GM19351 (cell line): ENCODE data around the gene DENND4A.
"Not testable (repeated sequence)": the region's sequence is repeated elsewhere in the genome, so short reads cannot be mapped to it uniquely, and the experiment has no call there.

Experiments
- ATAC-seq: cut with Tn5 transposase; IDR thresholded peaks from one replicate; pipeline ENCODE4 v1.9.1; 2021; ENCODE audit warnings: mild to moderate bottlenecking, moderate library complexity; ENCODE audit not compliant: unreplicated experiment

The DENND4A gene

GRCh38 chr15:65639509-65639908, 152.6 kb downstream of the DENND4A start:
- ATAC-seq: no peak

GRCh38 chr15:65638681-65639089, 153.4 kb downstream of the DENND4A start:
- ATAC-seq: no peak

GRCh38 chr15:65638109-65638508, 154.0 kb downstream of the DENND4A start:
- ATAC-seq: no peak

GRCh38 chr15:65634356-65634755, 157.7 kb downstream of the DENND4A start:
- ATAC-seq: no peak

GRCh38 chr15:65633752-65634151, 158.3 kb downstream of the DENND4A start:
- ATAC-seq: no peak

GRCh38 chr15:65632780-65633375, 159.2 kb downstream of the DENND4A start:
- ATAC-seq: no peak

GRCh38 chr15:65631503-65631902, 160.6 kb downstream of the DENND4A start:
- no peak for ATAC-seq

- ATAC-seq: no peak
These were observed 161.3 kb downstream of the DENND4A start for GRCh38 chr15:65630760-65631159.

GRCh38 chr15:65629548-65629947, 162.5 kb downstream of the DENND4A start:
- no peak for ATAC-seq

- ATAC-seq: no peak
These were observed 165.2 kb downstream of the DENND4A start for GRCh38 chr15:65626856-65627255.

- ATAC-seq: no peak
These were observed 169.0 kb downstream of the DENND4A start for GRCh38 chr15:65623103-65623502.

GRCh38 chr15:65621638-65622037, 170.5 kb downstream of the DENND4A start, which contains the start of gene SLC24A1:
SLC24A1 (plus strand) TSS chr15:65621938; CDS start chr15:65624081, 2,143 bp downstream.
- ATAC-seq: no peak

- no peak for ATAC-seq
These were observed 171.3 kb downstream of the DENND4A start for GRCh38 chr15:65620833-65621232.

GRCh38 chr15:65619626-65620290, 172.3 kb downstream of the DENND4A start:
- no peak for ATAC-seq

GRCh38 chr15:65618560-65619109, 173.5 kb downstream of the DENND4A start:
- no peak for ATAC-seq

- ATAC-seq: not testable (repeated sequence)
These were observed 176.2 kb downstream of the DENND4A start for GRCh38 chr15:65615887-65616286.

- no peak for ATAC-seq
These were observed 178.9 kb downstream of the DENND4A start for GRCh38 chr15:65612949-65613744.

GRCh38 chr15:65612616-65612946, 179.5 kb downstream of the DENND4A start:
- ATAC-seq: no peak

GRCh38 chr15:65611888-65612615, 180.0 kb downstream of the DENND4A start:
- no peak for ATAC-seq

GRCh38 chr15:65610871-65611718, 181.0 kb downstream of the DENND4A start, which contains the start of gene INTS14:
INTS14 (minus strand) TSS chr15:65611131; CDS start chr15:65607380, 3,751 bp downstream.
- peak; percentile 94 for ATAC-seq
